Measurements from ENCODE around the gene CREG1.

The CREG1 gene

DNA sequence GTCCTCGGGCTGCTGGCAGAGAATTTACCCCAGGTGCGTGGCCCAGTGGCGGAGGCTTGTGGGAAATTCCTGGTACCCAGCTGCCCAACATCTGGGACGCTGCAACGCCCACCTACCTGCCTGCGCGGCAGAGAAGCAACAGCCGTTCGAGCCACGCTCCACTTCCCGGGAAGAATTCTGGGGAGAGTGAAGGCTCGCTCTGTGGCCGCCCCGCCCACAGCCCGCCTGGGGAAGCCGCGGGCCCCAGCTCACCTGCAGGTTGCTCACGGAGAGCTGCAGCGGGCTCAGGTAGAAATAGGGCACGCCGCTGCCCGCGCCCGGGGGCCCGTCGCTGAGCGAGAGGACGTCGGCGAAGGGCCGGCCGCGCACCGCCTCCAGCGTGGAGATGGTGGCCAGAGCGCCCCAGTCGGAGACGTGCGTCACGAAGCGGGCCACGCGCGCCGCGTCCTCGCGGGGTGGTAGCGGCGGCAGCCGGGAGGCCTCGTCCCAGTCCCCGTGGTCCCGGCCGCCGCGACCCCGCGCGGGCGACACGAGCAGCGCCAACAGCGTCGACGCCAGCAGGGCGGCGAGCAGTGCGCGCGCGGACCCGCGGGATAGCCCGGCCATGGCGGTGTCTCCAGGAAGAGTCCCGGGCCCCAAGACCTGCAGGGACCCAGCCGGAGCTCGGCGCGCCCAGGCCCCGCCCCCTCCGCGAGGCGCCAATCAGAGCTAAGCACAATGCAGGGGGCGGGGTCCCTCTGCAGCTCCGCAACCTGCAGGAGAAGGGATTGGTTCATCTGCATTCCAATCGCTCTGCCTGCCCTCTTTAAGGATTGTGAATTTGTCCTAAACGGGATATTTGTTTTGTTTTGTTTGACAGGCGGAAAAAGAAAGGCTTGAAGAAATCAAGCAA is at the start of gene CREG1:
CREG1 (minus strand) TSS at position 627 of the 892 bp plus-strand sequence.
- Histone ChIP-seq H3K4me1 (ENCODE audit: control insufficient read depth, low read depth, low read length) (no peaks in the 10 kb centered on the region), H3K27me3 (ENCODE audit: control insufficient read depth, insufficient read depth, low read length) (peaks cover 9% of the 10 kb centered on the region), H3K27ac (ENCODE audit: low read length) (no peak within 1 kb of the TSS), H3K9ac (ENCODE audit: low read length) (peak within 1 kb of the TSS; percentile 30), H3K36me3 (ENCODE audit: control insufficient read depth, low read depth, low read length) (no peaks in the 10 kb centered on the region), H3K9me3 (ENCODE audit: control insufficient read depth, low read depth, low read length) (no peaks in the 10 kb centered on the region), H3K4me3 (ENCODE audit: low read length) (peak within 1 kb of the TSS; percentile 68)

GRCh38 chr1:167602840-167603239 is 49.3 kb upstream of the CREG1 start:
- Histone ChIP-seq H3K4me3 (ENCODE audit: low read length) (no peak overlapping the region), H3K27me3 (ENCODE audit: control insufficient read depth, insufficient read depth, low read length) (no peaks in the 10 kb centered on the region), H3K27ac (ENCODE audit: low read length) (no peak overlapping the region), H3K9me3 (ENCODE audit: control insufficient read depth, low read depth, low read length) (no peaks in the 10 kb centered on the region), H3K9ac (ENCODE audit: low read length) (no peak overlapping the region), H3K4me1 (ENCODE audit: control insufficient read depth, low read depth, low read length) (no peaks in the 10 kb centered on the region), H3K36me3 (ENCODE audit: control insufficient read depth, low read depth, low read length) (no peaks in the 10 kb centered on the region)

GRCh38 chr1:167601442-167602383 is 48.2 kb upstream of the CREG1 start:
- H3K4me3 ChIP-seq (ENCODE audit: low read length), result no peak overlapping the region
- no peaks in the 10 kb centered on the region for H3K9me3 ChIP-seq (ENCODE audit: control insufficient read depth, low read depth, low read length)
- H3K27ac ChIP-seq (ENCODE audit: low read length), result no peak overlapping the region
- H3K4me1 ChIP-seq (ENCODE audit: control insufficient read depth, low read depth, low read length), result no peaks in the 10 kb centered on the region
- H3K36me3 ChIP-seq (ENCODE audit: control insufficient read depth, low read depth, low read length), result no peaks in the 10 kb centered on the region
- no peak overlapping the region for H3K9ac ChIP-seq (ENCODE audit: low read length)
- no peaks in the 10 kb centered on the region for H3K27me3 ChIP-seq (ENCODE audit: control insufficient read depth, insufficient read depth, low read length)

GRCh38 chr1:167599957-167600581 is 46.5 kb upstream of the CREG1 start:
- no peaks in the 10 kb centered on the region for H3K4me1 ChIP-seq (ENCODE audit: control insufficient read depth, low read depth, low read length)
- H3K4me3 ChIP-seq (ENCODE audit: low read length), result no peak overlapping the region
- H3K9me3 ChIP-seq (ENCODE audit: control insufficient read depth, low read depth, low read length), result no peaks in the 10 kb centered on the region
- no peak overlapping the region for H3K9ac ChIP-seq (ENCODE audit: low read length)
- H3K36me3 ChIP-seq (ENCODE audit: control insufficient read depth, low read depth, low read length), result no peaks in the 10 kb centered on the region
- H3K27ac ChIP-seq (ENCODE audit: low read length), result no peak overlapping the region
- H3K27me3 ChIP-seq (ENCODE audit: control insufficient read depth, insufficient read depth, low read length), result no peaks in the 10 kb centered on the region

GRCh38 chr1:167594822-167595221 is 41.3 kb upstream of the CREG1 start:
- no peaks in the 10 kb centered on the region for H3K36me3 ChIP-seq (ENCODE audit: control insufficient read depth, low read depth, low read length)
- H3K4me1 ChIP-seq (ENCODE audit: control insufficient read depth, low read depth, low read length), result no peaks in the 10 kb centered on the region
- no peaks in the 10 kb centered on the region for H3K27me3 ChIP-seq (ENCODE audit: control insufficient read depth, insufficient read depth, low read length)
- H3K4me3 ChIP-seq (ENCODE audit: low read length), result no peak overlapping the region
- H3K9ac ChIP-seq (ENCODE audit: low read length), result no peak overlapping the region
- H3K27ac ChIP-seq (ENCODE audit: low read length), result no peak overlapping the region
- no peaks in the 10 kb centered on the region for H3K9me3 ChIP-seq (ENCODE audit: control insufficient read depth, low read depth, low read length)

- Histone ChIP-seq H3K27ac (ENCODE audit: low read length) (no peak overlapping the region), H3K36me3 (ENCODE audit: control insufficient read depth, low read depth, low read length) (no peaks in the 10 kb centered on the region), H3K9me3 (ENCODE audit: control insufficient read depth, low read depth, low read length) (no peaks in the 10 kb centered on the region), H3K4me1 (ENCODE audit: control insufficient read depth, low read depth, low read length) (no peaks in the 10 kb centered on the region), H3K27me3 (ENCODE audit: control insufficient read depth, insufficient read depth, low read length) (no peaks in the 10 kb centered on the region), H3K9ac (ENCODE audit: low read length) (no peak overlapping the region), H3K4me3 (ENCODE audit: low read length) (no peak overlapping the region)
Observed at GRCh38 chr1:167593860-167594259, 40.3 kb upstream of the CREG1 start.

DNA sequence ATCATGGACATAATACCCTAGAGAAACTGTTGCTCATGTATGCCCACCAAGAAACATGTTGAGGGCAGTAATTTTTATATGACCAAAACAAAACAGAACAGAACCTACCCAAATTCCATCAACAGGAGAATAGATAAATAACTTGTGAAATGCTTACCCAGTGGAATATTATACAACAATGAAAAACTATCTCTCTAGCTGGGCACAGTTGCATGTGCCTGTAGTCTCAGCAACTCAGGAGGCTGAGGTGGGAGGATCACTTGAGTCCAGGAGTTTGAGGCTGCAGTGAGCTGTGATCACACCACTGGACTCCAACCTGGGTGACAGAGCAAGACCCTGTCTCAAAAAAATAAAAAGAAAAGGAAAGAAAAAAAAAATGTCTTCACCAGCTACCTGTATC is 38.9 kb upstream of the CREG1 start:
- H3K9ac ChIP-seq (ENCODE audit: low read length), result no peak overlapping the region
- H3K4me1 ChIP-seq (ENCODE audit: control insufficient read depth, low read depth, low read length), result no peaks in the 10 kb centered on the region
- H3K27ac ChIP-seq (ENCODE audit: low read length), result no peak overlapping the region
- H3K9me3 ChIP-seq (ENCODE audit: control insufficient read depth, low read depth, low read length), result no peaks in the 10 kb centered on the region
- no peaks in the 10 kb centered on the region for H3K27me3 ChIP-seq (ENCODE audit: control insufficient read depth, insufficient read depth, low read length)
- H3K36me3 ChIP-seq (ENCODE audit: control insufficient read depth, low read depth, low read length), result no peaks in the 10 kb centered on the region
- H3K4me3 ChIP-seq (ENCODE audit: low read length), result no peak overlapping the region

DNA sequence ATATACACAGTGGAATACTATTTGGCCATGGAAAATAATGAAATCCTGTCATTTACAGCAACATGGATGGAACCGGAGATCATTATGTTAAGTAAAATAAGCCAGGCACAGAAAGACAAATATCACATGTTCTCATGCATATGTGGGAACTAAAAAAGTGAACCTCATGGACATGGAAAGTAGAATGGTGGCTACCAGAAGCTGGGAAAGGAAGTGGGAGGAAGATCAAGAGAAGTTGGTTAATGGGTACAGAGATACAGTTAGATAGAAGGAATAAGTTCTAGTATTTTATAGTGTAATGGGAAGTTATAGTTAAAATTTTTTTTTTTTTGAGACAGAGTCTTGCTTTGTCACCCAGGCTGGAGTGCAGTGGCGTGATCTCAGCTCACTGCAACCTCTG is 34.8 kb upstream of the CREG1 start:
- Histone ChIP-seq H3K36me3 (ENCODE audit: control insufficient read depth, low read depth, low read length) (no peaks in the 10 kb centered on the region), H3K9ac (ENCODE audit: low read length) (no peak overlapping the region), H3K27me3 (ENCODE audit: control insufficient read depth, insufficient read depth, low read length) (no peaks in the 10 kb centered on the region), H3K4me3 (ENCODE audit: low read length) (no peak overlapping the region), H3K9me3 (ENCODE audit: control insufficient read depth, low read depth, low read length) (no peaks in the 10 kb centered on the region), H3K27ac (ENCODE audit: low read length) (no peak overlapping the region), H3K4me1 (ENCODE audit: control insufficient read depth, low read depth, low read length) (no peaks in the 10 kb centered on the region)

DNA sequence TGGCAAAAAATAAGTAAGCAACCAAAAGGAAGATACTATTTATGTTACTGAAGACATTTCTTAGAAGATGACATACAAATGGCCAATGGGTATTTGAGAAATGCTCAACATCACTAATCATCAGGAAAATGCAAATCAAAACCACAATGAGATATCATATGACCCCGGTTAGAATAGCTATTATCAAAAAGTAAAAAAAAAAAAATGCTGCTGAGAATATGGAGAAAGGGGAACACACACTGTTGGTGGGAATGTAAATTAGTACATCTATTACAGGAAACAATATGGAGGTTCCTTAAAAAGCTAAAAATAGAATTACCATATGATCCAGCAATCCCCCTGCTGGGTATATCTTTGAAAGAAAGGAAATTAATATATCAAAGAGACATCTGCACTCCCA is 34.3 kb upstream of the CREG1 start:
- H3K27ac ChIP-seq (ENCODE audit: low read length), result no peak overlapping the region
- no peaks in the 10 kb centered on the region for H3K4me1 ChIP-seq (ENCODE audit: control insufficient read depth, low read depth, low read length)
- H3K9ac ChIP-seq (ENCODE audit: low read length), result no peak overlapping the region
- no peaks in the 10 kb centered on the region for H3K9me3 ChIP-seq (ENCODE audit: control insufficient read depth, low read depth, low read length)
- no peaks in the 10 kb centered on the region for H3K36me3 ChIP-seq (ENCODE audit: control insufficient read depth, low read depth, low read length)
- no peak overlapping the region for H3K4me3 ChIP-seq (ENCODE audit: low read length)
- H3K27me3 ChIP-seq (ENCODE audit: control insufficient read depth, insufficient read depth, low read length), result no peaks in the 10 kb centered on the region

- Histone ChIP-seq H3K9me3 (ENCODE audit: control insufficient read depth, low read depth, low read length) (no peaks in the 10 kb centered on the region), H3K9ac (ENCODE audit: low read length) (no peak overlapping the region), H3K27me3 (ENCODE audit: control insufficient read depth, insufficient read depth, low read length) (no peaks in the 10 kb centered on the region), H3K36me3 (ENCODE audit: control insufficient read depth, low read depth, low read length) (no peaks in the 10 kb centered on the region), H3K27ac (ENCODE audit: low read length) (no peak overlapping the region), H3K4me1 (ENCODE audit: control insufficient read depth, low read depth, low read length) (no peaks in the 10 kb centered on the region), H3K4me3 (ENCODE audit: low read length) (no peak overlapping the region)
Observed at GRCh38 chr1:167587342-167587741, 33.8 kb upstream of the CREG1 start.

DNA sequence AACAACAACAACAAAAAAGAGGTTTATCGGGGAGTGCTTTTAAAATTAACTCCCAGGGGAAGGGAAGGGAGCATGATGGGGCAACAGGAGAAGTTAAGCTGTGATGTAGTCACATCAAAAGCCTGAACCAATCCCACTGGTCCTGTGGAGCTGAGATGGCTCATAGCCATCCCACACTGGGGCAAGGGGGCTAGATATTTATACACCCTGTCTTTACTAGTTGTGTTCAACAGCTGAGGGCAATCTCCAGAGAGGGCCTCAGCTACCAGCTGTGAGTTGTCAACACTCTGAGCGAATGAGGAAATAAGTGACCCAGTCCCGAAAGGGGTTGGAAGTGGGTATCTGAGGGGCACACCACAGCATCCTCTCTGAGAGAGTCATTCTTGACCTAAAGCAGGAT is 31.0 kb upstream of the CREG1 start:
- H3K27ac ChIP-seq (ENCODE audit: low read length), result no peak overlapping the region
- no peaks in the 10 kb centered on the region for H3K4me1 ChIP-seq (ENCODE audit: control insufficient read depth, low read depth, low read length)
- H3K9me3 ChIP-seq (ENCODE audit: control insufficient read depth, low read depth, low read length), result no peaks in the 10 kb centered on the region
- H3K9ac ChIP-seq (ENCODE audit: low read length), result no peak overlapping the region
- H3K36me3 ChIP-seq (ENCODE audit: control insufficient read depth, low read depth, low read length), result no peaks in the 10 kb centered on the region
- no peaks in the 10 kb centered on the region for H3K27me3 ChIP-seq (ENCODE audit: control insufficient read depth, insufficient read depth, low read length)
- H3K4me3 ChIP-seq (ENCODE audit: low read length), result no peak overlapping the region

All from iPS-18a (cell line).